GM23338 (cell line): ENCODE measurements around the gene LRRC63. TPM values are rescaled to one million over a fixed set of nuclear protein-coding genes. Genes with fewer than 3 reads are reported as not detected.
A peak's percentile ranks its signal among the peaks of the same experiment; 100 is the strongest.

ENCODE experiments used
- ATAC-seq: fragments of 200-7000 bp; cut with Tn5 transposase; 3 replicates; pipeline ENCODE4 v1.9.1; 2020
- DNase-seq: peaks from one replicate; pipeline ENCODE4 v3.0.0-alpha.2; 2015; ENCODE audit warnings: low spot score
- H2AFZ ChIP-seq: fragments of 200-600 bp; sonication (generic); 2 replicates; pipeline ENCODE4 v1.8.0; 2016; ENCODE audit warnings: antibody characterized with exemption, mild to moderate bottlenecking, moderate library complexity
- H3F3A ChIP-seq: fragments of 200-600 bp; sonication (generic); replicated peaks from 2 replicates; pipeline ENCODE4 v1.8.0; 2017; ENCODE audit warnings: antibody characterized with exemption, mixed run types, low read depth
- H3K27ac ChIP-seq: fragments of 200-600 bp; sonication (generic); 2 replicates; pipeline ENCODE4 v1.6.1; 2016; ENCODE audit warnings: low read depth
- H3K27me3 ChIP-seq: fragments of 200-600 bp; sonication (generic); 2 replicates; pipeline ENCODE4 v1.8.0; 2016; ENCODE audit warnings: mild to moderate bottlenecking, mixed run types, moderate library complexity; ENCODE audit not compliant: insufficient read depth
- H3K36me3 ChIP-seq: fragments of 200-600 bp; sonication (generic); 2 replicates; pipeline ENCODE4 v1.8.0; 2016; ENCODE audit warnings: mild to moderate bottlenecking; ENCODE audit not compliant: insufficient read depth
- H3K4me1 ChIP-seq: fragments of 200-600 bp; sonication (generic); 2 replicates; pipeline ENCODE4 v1.8.0; 2016; ENCODE audit warnings: mild to moderate bottlenecking, moderate library complexity; ENCODE audit not compliant: insufficient read depth
- H3K4me2 ChIP-seq: fragments of 200-600 bp; sonication (generic); 2 replicates; pipeline ENCODE4 v1.7.1; 2017; ENCODE audit warnings: mixed run types
- H3K4me3 ChIP-seq: fragments of 200-600 bp; sonication (generic); 2 replicates; pipeline ENCODE4 v1.6.1; 2016; ENCODE audit warnings: mixed run types
- H3K79me2 ChIP-seq: fragments of 200-600 bp; sonication (generic); replicated peaks from 2 replicates; pipeline ENCODE4 v1.8.0; 2017; ENCODE audit warnings: mild to moderate bottlenecking; ENCODE audit not compliant: insufficient read depth
- H3K9me2 ChIP-seq: fragments of 200-600 bp; sonication (generic); 2 replicates; pipeline ENCODE4 v1.8.0; 2017; ENCODE audit not compliant: insufficient read depth
- H4K20me1 ChIP-seq: fragments of 200-600 bp; sonication (generic); replicated peaks from 2 replicates; pipeline ENCODE4 v1.8.0; 2017; ENCODE audit warnings: mild to moderate bottlenecking; ENCODE audit not compliant: insufficient read depth
- H3K27ac Mint-ChIP-seq: 2 replicates; pipeline ENCODE4 v1.8.0; 2020; ENCODE audit warnings: inconsistent platforms, mild to moderate bottlenecking, moderate library complexity, mixed read lengths
- H3K27me3 Mint-ChIP-seq: 3 replicates; pipeline ENCODE4 v1.8.0; 2022; ENCODE audit warnings: low read depth, mild to moderate bottlenecking, moderate library complexity, mixed read lengths, inconsistent platforms; ENCODE audit not compliant: insufficient read depth, poor library complexity
- H3K36me3 Mint-ChIP-seq: 3 replicates; pipeline ENCODE4 v1.8.0; 2021; ENCODE audit warnings: low read depth, mild to moderate bottlenecking, inconsistent platforms, moderate library complexity, mixed read lengths
- H3K4me1 Mint-ChIP-seq: 3 replicates; pipeline ENCODE4 v1.8.0; 2020; ENCODE audit warnings: mild to moderate bottlenecking, inconsistent platforms, mixed read lengths
- H3K4me3 Mint-ChIP-seq: 3 replicates; pipeline ENCODE4 v1.8.0; 2021; ENCODE audit warnings: moderate library complexity, mild to moderate bottlenecking, inconsistent platforms, mixed read lengths
- H3K9me3 Mint-ChIP-seq: 3 replicates; pipeline ENCODE4 v1.8.0; 2020; ENCODE audit warnings: moderate library complexity, mild to moderate bottlenecking, inconsistent platforms, mixed read lengths
- CREB1 ChIP-seq: fragments of 250-450 bp; sonication (Bioruptor Pico); IDR thresholded peaks from 2 replicates; pipeline ENCODE4 v1.5.0; 2020; ENCODE audit warnings: low read depth, mild to moderate bottlenecking, moderate library complexity
- EZH2 ChIP-seq: fragments of 200-600 bp; sonication (generic); IDR thresholded peaks from one replicate; pipeline ENCODE4 v1.8.0; 2017; ENCODE audit warnings: antibody characterized with exemption, mild to moderate bottlenecking, low read depth; ENCODE audit not compliant: unreplicated experiment
- NANOG ChIP-seq: IDR thresholded peaks from 2 replicates; pipeline ENCODE4 v1.6.1; 2016; ENCODE audit warnings: antibody characterized with exemption, borderline replicate concordance
- POLR2AphosphoS5 ChIP-seq: IDR thresholded peaks from 2 replicates; pipeline ENCODE4 v1.6.1; 2016; ENCODE audit warnings: antibody characterized with exemption, low read depth
- STAT1 ChIP-seq: IDR thresholded peaks from one replicate; pipeline ENCODE4 v1.6.1; 2016; ENCODE audit warnings: antibody characterized with exemption; ENCODE audit not compliant: unreplicated experiment
- ZNF114 ChIP-seq: fragments of 250-450 bp; sonication (Bioruptor Pico); IDR thresholded peaks from 2 replicates; pipeline ENCODE4 v1.5.0; 2020; ENCODE audit warnings: mild to moderate bottlenecking, moderate library complexity
- polyA plus RNA-seq: library from polyadenylated mRNA; unstranded; fragments of >200 nt; fragmentation: Nextera tagmentation; extraction: Ambion mirVana; gene quantifications from 2 replicates; pipeline ENCODE4 v1.2.1, GENCODE V29; 2016
- total RNA-seq: library from RNA; depleted of rRNA; stranded (reverse); fragments of >200 nt; shearing (Covaris generic); gene quantifications from 2 replicates; pipeline ENCODE4 v1.2.3, GENCODE V29; 2014
- TF ChIP-seq, protein P1 (sequence below), 2 experiments: fragments of 200-600 bp in 1 of 2; sonication (generic) in 1 of 2; conservative IDR thresholded peaks; 2 replicates each; pipeline versions ENCODE4 v1.5.1 to v1.6.1; 2016 to 2017; ENCODE audit warnings: antibody characterized with exemption in 2 of 2, low read depth in 2 of 2, mild to moderate bottlenecking in 2 of 2, moderate library complexity in 1 of 2
- TF ChIP-seq, protein P2 (sequence below): fragments of 250-450 bp; sonication (Bioruptor Pico); IDR thresholded peaks from 2 replicates; pipeline ENCODE4 v1.5.0; 2020; ENCODE audit warnings: mild to moderate bottlenecking, moderate library complexity
- TF ChIP-seq, protein P3 (sequence below): IDR thresholded peaks from 2 replicates; pipeline ENCODE4 v1.6.1; 2016; ENCODE audit warnings: antibody characterized with exemption

The LRRC63 gene
- total and polyA plus RNA-seq, 2 experiments from 2014 or later: not detected

DNA sequence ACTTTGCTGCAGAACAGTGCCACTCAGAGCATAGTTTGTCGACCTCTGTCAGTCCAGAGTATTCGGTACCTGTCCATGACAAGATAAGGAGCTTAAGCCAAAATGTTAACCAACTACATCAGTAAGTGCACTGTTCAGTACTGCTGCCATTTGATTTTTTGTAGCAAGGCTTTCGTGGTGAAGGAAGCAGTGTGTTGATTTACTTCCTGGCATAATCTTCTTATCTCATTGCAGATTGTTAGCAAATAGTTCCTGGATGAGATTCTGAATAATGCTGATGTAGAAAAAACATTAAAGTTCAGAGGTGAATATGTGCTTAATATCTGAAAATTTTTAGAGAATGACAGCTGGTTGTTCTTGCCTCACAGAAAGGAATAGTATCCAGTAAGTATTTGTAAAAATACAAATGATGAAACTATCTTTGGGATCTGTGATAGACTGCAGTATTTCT lies 85.7 kb downstream of the LRRC63 start:
- H3K27me3 ChIP-seq: no peaks in the 10 kb centered on the region
- H3K4me1 ChIP-seq: 0 out of 2 replicates have a peak, but pooled peaks cover 4% of the 10 kb centered on the region
- no peaks in the 10 kb centered on the region for H3K36me3 ChIP-seq
- H3K4me3 ChIP-seq: no peak overlapping the region
- DNase-seq (no peak), ATAC-seq (no peak)
- peaks cover 25% of the 10 kb centered on the region; the same call in 1 of the 2 replicates for H3K9me2 ChIP-seq
- H3K27me3 Mint-ChIP-seq: peaks cover 3% of the 10 kb centered on the region
- peaks cover 6% of the 10 kb centered on the region for H3K4me1 Mint-ChIP-seq
- H3F3A ChIP-seq: no peaks in the 10 kb centered on the region
- H2AFZ ChIP-seq: peak overlapping the region; percentile 52; the same call in 1 of the 2 replicates
- no peak overlapping the region for H3K4me3 Mint-ChIP-seq
- TF ChIP-seq CREB1: no peak
- TF ChIP-seq EZH2: no peak
- TF ChIP-seq NANOG: no peak
- no peaks in the 10 kb centered on the region; the same call in 2 of the 3 replicates for H3K36me3 Mint-ChIP-seq
- no peaks in the 10 kb centered on the region for H4K20me1 ChIP-seq
- no peak overlapping the region for H3K27ac ChIP-seq
- peaks cover 3% of the 10 kb centered on the region; the same call in 1 of the 3 replicates for H3K9me3 Mint-ChIP-seq
- H3K79me2 ChIP-seq: no peaks in the 10 kb centered on the region
- no peak overlapping the region for H3K27ac Mint-ChIP-seq
- H3K4me2 ChIP-seq: no peak overlapping the region

GRCh38 chr13:46303742-46304385 lies 92.1 kb downstream of the LRRC63 start:
- Histone ChIP-seq H3K4me3 (no peak overlapping the region), H4K20me1 (no peaks in the 10 kb centered on the region), H3K27ac (no peak overlapping the region), H2AFZ (no peak overlapping the region), H3F3A (no peaks in the 10 kb centered on the region), H3K79me2 (no peaks in the 10 kb centered on the region), H3K4me1 (no peaks in the 10 kb centered on the region), H3K36me3 (no peaks in the 10 kb centered on the region), H3K9me2 (0 out of 2 replicates have a peak, but pooled peaks cover 2% of the 10 kb centered on the region), H3K27me3 (no peaks in the 10 kb centered on the region), H3K4me2 (no peak overlapping the region)
- DNase-seq: no peak
- Mint-ChIP-seq H3K9me3 (peaks cover 3% of the 10 kb centered on the region; the same call in 1 of the 3 replicates), H3K4me3 (no peak overlapping the region), H3K27ac (no peak overlapping the region), H3K36me3 (no peaks in the 10 kb centered on the region), H3K27me3 (no peaks in the 10 kb centered on the region), H3K4me1 (no peaks in the 10 kb centered on the region)
- ATAC-seq: no peak
- TF ChIP-seq, protein P1, sequence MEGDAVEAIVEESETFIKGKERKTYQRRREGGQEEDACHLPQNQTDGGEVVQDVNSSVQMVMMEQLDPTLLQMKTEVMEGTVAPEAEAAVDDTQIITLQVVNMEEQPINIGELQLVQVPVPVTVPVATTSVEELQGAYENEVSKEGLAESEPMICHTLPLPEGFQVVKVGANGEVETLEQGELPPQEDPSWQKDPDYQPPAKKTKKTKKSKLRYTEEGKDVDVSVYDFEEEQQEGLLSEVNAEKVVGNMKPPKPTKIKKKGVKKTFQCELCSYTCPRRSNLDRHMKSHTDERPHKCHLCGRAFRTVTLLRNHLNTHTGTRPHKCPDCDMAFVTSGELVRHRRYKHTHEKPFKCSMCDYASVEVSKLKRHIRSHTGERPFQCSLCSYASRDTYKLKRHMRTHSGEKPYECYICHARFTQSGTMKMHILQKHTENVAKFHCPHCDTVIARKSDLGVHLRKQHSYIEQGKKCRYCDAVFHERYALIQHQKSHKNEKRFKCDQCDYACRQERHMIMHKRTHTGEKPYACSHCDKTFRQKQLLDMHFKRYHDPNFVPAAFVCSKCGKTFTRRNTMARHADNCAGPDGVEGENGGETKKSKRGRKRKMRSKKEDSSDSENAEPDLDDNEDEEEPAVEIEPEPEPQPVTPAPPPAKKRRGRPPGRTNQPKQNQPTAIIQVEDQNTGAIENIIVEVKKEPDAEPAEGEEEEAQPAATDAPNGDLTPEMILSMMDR (conservative IDR thresholded peaks at IDR 0.05; ENCODE audit: low read depth in 2 of 2): no peak
- TF ChIP-seq, protein P2, sequence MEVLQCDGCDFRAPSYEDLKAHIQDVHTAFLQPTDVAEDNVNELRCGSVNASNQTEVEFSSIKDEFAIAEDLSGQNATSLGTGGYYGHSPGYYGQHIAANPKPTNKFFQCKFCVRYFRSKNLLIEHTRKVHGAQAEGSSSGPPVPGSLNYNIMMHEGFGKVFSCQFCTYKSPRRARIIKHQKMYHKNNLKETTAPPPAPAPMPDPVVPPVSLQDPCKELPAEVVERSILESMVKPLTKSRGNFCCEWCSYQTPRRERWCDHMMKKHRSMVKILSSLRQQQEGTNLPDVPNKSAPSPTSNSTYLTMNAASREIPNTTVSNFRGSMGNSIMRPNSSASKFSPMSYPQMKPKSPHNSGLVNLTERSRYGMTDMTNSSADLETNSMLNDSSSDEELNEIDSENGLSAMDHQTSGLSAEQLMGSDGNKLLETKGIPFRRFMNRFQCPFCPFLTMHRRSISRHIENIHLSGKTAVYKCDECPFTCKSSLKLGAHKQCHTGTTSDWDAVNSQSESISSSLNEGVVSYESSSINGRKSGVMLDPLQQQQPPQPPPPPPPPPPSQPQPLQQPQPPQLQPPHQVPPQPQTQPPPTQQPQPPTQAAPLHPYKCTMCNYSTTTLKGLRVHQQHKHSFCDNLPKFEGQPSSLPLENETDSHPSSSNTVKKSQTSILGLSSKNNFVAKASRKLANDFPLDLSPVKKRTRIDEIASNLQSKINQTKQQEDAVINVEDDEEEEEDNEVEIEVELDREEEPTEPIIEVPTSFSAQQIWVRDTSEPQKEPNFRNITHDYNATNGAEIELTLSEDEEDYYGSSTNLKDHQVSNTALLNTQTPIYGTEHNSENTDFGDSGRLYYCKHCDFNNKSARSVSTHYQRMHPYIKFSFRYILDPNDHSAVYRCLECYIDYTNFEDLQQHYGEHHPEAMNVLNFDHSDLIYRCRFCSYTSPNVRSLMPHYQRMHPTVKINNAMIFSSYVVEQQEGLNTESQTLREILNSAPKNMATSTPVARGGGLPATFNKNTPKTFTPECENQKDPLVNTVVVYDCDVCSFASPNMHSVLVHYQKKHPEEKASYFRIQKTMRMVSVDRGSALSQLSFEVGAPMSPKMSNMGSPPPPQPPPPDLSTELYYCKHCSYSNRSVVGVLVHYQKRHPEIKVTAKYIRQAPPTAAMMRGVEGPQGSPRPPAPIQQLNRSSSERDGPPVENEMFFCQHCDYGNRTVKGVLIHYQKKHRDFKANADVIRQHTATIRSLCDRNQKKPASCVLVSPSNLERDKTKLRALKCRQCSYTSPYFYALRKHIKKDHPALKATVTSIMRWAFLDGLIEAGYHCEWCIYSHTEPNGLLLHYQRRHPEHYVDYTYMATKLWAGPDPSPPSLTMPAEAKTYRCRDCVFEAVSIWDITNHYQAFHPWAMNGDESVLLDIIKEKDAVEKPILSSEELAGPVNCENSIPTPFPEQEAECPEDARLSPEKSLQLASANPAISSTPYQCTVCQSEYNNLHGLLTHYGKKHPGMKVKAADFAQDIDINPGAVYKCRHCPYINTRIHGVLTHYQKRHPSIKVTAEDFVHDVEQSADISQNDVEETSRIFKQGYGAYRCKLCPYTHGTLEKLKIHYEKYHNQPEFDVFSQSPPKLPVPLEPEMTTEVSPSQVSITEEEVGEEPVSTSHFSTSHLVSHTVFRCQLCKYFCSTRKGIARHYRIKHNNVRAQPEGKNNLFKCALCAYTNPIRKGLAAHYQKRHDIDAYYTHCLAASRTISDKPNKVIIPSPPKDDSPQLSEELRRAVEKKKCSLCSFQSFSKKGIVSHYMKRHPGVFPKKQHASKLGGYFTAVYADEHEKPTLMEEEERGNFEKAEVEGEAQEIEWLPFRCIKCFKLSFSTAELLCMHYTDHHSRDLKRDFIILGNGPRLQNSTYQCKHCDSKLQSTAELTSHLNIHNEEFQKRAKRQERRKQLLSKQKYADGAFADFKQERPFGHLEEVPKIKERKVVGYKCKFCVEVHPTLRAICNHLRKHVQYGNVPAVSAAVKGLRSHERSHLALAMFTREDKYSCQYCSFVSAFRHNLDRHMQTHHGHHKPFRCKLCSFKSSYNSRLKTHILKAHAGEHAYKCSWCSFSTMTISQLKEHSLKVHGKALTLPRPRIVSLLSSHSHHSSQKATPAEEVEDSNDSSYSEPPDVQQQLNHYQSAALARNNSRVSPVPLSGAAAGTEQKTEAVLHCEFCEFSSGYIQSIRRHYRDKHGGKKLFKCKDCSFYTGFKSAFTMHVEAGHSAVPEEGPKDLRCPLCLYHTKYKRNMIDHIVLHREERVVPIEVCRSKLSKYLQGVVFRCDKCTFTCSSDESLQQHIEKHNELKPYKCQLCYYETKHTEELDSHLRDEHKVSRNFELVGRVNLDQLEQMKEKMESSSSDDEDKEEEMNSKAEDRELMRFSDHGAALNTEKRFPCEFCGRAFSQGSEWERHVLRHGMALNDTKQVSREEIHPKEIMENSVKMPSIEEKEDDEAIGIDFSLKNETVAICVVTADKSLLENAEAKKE (CRISPR knock-in tag): no peak
- TF ChIP-seq CREB1: no peak
- TF ChIP-seq POLR2AphosphoS5: no peak
- no peak for TF ChIP-seq EZH2
- TF ChIP-seq, protein P3, sequence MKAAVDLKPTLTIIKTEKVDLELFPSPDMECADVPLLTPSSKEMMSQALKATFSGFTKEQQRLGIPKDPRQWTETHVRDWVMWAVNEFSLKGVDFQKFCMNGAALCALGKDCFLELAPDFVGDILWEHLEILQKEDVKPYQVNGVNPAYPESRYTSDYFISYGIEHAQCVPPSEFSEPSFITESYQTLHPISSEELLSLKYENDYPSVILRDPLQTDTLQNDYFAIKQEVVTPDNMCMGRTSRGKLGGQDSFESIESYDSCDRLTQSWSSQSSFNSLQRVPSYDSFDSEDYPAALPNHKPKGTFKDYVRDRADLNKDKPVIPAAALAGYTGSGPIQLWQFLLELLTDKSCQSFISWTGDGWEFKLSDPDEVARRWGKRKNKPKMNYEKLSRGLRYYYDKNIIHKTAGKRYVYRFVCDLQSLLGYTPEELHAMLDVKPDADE: no peak
- no peak for TF ChIP-seq ZNF114
- TF ChIP-seq STAT1: no peak
